IPS-18c (cell line): ENCODE measurements around the gene ZC3H18.

Source experiments
- H3K4me3 ChIP-seq: 2 replicates; pipeline ENCODE4 v1.7.0; 2013; ENCODE audit warnings: low read depth, mild to moderate bottlenecking, low read length, moderate library complexity; ENCODE audit not compliant: insufficient read depth
- H3K9me3 ChIP-seq: one replicate; pipeline ENCODE4 v1.6.1; 2013; ENCODE audit warnings: mild to moderate bottlenecking, low read length, moderate library complexity; ENCODE audit not compliant: control insufficient read depth, insufficient read depth

Gene ZC3H18

DNA sequence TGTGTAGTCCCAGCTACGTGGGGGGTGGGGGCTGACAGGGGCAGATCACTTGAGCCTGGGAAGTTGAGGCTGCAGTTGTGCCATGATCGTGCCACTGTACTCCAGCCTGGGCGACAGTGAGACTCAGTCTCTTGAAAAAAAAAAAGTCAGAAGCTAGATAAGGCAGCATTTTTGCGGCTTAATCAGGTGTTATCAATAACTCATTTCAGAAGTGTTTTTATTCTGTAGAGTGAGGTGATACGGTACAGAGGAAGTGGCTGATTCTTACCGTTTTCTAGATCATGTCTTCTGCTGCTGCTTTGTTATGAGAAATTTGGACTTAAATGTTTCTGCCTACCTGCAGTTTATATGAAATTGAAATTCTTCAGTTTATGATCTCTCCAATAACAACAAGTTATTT is 18.6 kb downstream of the ZC3H18 start:
- Histone ChIP-seq H3K9me3 (no peaks in the 10 kb centered on the region), H3K4me3 (no peak overlapping the region)

DNA sequence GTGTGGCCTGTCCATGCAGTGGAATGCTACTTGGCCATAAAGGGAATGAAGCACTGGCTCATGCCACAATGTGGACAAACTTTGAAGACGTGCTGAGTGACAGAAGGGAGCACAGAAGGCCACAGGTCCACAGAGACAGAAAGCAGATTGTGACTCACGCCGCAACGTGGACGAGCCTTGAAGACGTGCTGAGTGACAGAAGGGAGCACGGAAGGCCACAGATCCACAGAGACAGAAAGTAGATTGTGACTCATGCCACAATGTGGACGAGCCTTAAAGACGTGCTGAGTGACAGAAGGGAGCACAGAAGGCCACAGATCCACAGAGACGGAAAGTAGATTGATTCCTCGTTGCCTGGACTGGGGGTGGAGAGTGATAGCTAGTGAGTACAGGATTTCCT is 19.2 kb downstream of the ZC3H18 start:
- no peak overlapping the region for H3K4me3 ChIP-seq

DNA sequence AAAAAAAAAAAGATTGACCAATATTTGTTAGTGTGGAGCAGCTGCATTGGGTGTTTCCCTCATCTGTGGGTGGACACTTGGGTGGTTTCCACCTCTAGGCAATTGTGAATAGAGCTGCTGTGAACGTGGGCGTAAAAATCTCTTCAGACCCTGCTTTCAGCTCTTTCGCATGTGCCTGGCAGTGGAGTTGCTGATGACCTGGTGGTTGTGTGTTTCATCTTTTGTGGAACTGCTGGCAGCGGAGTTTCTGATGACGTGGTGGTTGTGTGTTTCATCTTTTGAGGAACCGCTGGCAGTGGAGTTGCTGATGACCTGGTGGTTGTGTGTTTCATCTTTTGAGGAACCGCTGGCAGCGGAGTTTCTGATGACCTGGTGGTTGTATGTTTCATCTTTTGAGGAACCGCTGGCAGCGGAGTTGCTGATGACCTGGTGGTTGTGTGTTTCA is 21.4 kb downstream of the ZC3H18 start:
- Histone ChIP-seq H3K4me3 (no peak overlapping the region), H3K9me3 (no peaks in the 10 kb centered on the region)

More for the DNA sequence above, 19.2 kb downstream of the ZC3H18 start:
- H3K9me3 ChIP-seq: no peaks in the 10 kb centered on the region

DNA sequence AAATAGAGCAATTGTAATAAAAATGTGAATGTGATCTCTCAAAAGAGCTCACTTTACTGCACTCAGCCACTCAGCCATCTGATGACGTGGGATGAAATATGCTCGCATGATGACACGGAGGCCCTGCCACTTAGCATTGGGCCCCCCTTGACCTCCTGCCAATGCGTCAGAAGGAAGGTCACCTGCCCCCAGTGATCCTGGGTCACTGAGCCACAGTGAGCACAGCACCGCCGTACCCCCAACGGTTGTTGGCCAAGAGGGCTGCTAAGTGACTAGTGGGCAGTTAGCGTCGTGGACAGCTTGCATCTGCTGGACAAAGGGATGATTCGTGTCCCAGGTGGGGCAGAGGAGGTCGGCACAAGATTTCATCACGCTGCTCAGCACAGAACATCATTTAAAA is 22.9 kb downstream of the ZC3H18 start:
- Histone ChIP-seq H3K9me3 (no peaks in the 10 kb centered on the region), H3K4me3 (no peak overlapping the region)

DNA sequence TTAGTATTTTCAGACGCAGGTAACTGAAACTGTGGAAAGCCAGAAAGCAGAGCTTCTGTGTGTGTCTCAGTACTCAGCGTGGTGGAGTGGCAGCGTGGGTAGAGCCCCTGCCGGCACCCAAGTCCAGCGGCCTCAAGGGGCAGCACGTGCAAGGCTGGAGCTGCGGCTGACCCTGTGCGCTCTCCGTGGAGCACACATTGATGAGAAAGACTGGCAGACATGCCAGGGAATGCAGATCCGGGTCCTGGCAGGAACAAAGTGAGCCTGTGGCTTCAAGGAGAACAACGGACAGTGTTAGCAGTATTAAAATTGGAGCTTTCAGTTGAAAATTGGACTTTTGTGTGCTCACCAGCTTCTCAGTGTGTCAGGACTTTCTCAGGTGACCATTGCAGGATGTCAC is 23.3 kb downstream of the ZC3H18 start:
- Histone ChIP-seq H3K4me3 (no peak overlapping the region), H3K9me3 (no peaks in the 10 kb centered on the region)

DNA sequence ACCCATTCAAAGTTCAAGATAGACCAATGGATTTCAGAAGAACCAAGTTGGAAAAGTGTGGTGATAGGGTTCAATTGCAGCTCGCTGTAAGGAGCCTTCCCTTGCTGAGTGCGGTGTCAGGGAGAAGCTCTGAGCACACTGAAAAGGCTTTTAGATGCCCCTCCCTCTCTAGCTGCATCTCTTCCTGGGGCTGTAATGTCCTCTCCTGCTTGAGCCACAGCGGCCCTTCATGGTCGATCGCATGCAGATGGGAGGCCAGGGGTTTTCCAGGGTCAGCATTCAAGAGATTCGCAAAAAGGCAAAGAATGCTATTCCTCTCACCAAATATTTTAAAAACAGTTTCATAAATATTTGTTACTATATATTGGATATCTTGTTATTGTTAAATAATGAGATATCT is 23.7 kb downstream of the ZC3H18 start:
- no peaks in the 10 kb centered on the region for H3K9me3 ChIP-seq
- H3K4me3 ChIP-seq: no peak overlapping the region

DNA sequence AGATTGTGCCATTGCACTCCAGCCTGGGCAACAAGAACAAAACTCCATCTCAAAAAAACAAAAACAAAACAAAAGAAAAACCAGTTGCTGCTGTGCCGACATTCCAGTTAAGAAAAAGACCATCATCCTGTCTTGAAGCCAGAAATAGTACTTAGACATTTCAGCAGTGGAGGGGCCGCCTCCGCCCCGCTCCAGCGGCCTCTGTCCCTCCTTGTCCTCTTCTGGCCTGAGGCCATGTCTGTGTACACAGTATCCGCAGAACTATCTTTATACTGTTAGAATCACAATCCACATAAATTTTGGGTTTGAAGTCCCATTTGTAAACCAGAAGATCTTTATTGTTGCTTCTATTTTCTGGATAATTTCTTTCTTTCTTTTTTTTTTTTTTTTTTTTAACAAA is 24.9 kb downstream of the ZC3H18 start:
- H3K4me3 ChIP-seq: no peak overlapping the region
- H3K9me3 ChIP-seq: no peaks in the 10 kb centered on the region

DNA sequence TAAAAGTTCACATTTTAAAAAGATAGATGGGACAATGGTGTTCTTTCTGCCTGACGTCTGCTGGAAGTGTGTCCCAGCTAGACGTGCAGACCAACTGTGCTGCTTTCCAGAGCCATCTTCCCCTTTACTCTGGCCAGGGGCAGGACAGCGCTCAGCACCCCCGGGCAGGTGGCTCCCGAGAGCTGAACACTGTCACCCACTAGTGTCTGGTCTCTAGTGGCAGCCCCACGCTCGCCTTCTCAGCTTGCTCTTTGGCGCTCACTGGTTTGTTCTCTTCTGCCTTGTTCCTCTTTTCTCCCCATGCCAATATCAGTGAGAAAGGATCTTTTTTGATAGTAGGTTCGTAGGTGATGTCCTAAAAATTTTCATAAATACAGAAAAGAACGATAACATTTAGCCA is 25.7 kb downstream of the ZC3H18 start:
- Histone ChIP-seq H3K9me3 (no peaks in the 10 kb centered on the region), H3K4me3 (no peak overlapping the region)

DNA sequence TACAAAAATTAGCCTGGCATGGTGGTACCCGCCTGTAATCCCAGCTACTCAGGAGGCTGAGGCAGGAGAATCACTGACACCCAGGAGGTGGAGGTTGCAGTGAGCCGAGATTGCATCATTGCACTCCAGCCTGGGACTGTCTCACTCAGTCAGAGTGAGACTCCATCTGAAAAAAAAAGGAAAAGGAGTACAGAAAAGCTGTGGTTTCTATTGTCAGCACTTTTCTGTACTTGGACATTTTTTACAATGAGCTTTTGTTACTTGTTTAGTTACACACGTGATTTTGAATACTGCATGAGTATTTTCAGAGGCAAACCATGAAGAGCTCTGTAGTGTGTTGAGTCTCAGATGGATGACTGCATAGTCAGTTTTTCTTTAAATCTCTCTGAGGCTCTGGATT is 26.3 kb downstream of the ZC3H18 start:
- no peak overlapping the region for H3K4me3 ChIP-seq
- H3K9me3 ChIP-seq: no peaks in the 10 kb centered on the region

DNA sequence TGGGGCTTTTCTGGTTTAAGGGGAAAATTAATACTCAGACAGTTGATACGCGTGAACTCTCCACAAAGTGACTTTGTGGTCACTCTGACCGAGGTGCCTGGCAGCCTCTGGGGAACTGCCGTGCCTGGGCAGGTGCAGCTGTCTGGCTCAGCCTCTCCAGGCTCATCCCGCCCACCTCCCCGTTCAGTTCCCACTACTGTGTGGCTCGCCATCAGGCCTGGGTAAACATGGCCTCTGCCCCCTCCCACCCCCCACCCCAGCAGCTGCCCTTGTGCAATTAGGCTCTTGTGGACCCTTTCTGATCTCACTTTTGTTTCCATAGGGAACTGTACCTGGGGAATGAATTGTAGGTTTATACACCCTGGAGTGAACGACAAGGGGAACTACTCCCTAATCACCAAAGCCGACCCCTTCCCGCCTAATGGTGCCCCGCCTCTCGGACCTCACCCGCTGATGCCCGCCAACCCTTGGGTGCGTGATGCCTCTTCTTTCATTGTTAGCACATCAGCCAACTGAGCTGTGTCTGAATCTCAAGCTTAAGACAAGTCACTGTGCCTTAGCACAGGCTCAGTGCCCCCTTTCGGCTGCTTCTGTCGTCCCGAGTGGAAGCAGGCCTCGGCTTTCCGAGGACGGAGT is 27.8 kb downstream of the ZC3H18 start:
- Histone ChIP-seq H3K4me3 (no peak overlapping the region), H3K9me3 (no peaks in the 10 kb centered on the region)

DNA sequence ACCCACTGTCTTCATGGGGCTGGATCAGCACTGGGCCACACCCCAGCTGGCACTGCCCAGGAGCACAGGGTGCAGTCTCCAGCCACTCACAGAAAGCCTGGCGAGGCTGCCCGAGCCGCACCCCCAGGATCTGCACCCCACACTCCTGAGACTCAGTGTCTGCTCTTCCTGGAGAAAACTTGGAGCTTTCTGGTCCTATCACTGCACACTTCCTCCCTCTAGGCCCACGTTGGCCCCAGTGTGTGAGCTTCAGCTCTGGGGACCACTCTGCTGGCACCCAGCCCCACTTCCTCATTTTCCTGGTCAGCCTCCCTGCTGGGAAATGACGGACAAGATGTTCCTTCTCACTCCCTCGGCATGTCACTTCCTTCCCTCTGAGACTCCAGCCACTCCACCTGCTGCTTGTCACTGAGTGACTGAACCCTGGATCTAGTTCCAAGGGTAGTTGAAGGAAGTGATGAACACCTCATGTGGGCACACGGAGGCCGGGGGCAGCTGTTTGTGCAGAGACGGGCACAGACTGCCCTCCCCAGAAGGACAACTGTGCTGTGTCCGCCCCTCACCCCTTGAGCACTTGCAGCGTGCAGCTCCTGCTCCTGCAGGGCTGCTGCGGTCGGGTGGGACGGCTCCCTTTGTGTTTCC is 29.0 kb downstream of the ZC3H18 start:
- Histone ChIP-seq H3K4me3 (no peak overlapping the region), H3K9me3 (no peaks in the 10 kb centered on the region)

DNA sequence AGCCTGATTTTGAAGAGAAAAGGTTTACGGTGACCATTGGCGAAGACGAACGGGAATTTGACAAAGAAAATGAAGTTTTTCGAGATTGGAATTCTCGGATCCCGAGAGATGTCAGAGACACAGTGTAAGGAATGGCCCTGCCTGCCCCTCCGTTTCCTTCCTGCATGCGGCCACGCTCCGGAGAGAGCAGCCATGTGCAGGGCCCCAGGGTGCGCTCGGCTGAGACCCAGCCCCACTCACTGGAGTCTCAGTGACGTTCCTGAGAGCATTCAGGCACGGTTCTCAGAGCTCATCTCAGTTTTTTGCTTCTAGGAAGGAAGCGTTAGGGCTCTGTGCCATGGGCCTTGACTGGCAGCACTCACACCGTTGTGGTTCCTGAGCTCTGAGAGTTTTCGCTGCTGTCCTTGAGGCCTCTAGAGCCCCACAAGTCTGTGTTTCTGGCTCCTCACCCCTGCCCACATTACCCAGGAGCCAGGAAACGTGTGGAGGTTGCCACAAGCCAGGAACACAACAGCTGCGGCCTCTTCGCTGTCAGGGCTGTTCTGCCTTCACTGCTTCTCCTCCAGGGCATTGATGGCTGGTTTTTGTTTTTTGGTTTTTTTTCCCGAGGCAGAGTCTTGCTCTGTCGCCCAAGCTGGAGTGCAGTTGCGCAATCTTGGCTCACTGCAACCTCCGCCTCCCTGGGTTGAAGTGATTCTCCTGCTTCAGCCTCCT is 29.8 kb downstream of the ZC3H18 start:
- Histone ChIP-seq H3K9me3 (no peaks in the 10 kb centered on the region), H3K4me3 (no peak overlapping the region)

DNA sequence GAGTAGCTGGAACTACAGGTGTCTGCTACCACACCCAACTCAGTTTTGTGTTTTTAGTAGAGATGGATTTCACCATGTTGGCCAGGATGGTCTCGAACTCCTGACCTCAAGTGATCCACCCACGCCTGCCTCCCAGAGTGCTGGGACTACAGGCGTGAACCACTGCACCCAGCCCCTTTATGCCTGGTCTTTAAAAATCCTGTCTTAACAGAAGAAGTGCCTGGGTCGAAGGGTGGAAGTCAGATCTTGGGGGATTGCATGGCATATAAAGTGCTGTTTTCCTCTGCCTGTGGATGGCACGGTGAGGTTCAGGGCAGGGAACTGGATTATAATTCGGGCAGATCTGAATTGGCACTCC is 30.3 kb downstream of the ZC3H18 start:
- Histone ChIP-seq H3K4me3 (no peak overlapping the region), H3K9me3 (no peaks in the 10 kb centered on the region)

DNA sequence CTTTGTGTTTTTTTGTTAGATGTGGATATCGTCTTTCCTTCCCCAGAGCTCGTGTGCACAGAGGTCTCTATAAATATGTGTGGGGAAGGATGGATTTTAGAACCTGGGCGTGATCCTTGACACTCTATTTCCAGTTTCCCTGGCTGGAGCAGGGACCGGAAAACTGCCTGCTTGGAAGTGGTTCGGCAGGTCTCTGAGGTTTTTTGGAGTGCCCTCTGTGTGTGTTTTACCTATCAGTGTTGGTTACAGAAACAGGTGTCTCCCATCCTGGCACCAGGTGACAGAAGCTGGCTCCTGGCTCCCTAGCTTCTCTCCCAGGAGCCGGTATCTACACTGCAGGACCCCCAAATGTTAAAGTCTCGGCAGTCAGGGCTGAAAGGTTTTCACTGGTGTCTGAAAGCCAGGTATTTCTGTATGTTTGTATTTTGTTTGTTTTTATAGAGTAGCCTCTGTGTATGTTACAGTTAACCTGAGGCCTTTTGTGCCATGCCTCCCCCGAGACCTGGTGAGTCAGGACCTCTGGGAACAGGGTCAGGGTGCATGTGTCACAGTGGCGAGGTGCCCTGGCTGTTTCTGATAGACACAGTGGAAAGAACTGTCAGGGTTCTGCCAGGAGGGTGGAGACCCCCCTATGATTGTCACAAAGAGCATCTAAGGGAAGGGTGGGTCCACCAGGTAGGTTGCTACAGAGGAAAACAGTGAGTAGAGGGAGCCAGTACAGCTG is 31.3 kb downstream of the ZC3H18 start:
- no peaks in the 10 kb centered on the region for H3K9me3 ChIP-seq
- no peak overlapping the region; the same call in 1 of the 2 replicates for H3K4me3 ChIP-seq

DNA sequence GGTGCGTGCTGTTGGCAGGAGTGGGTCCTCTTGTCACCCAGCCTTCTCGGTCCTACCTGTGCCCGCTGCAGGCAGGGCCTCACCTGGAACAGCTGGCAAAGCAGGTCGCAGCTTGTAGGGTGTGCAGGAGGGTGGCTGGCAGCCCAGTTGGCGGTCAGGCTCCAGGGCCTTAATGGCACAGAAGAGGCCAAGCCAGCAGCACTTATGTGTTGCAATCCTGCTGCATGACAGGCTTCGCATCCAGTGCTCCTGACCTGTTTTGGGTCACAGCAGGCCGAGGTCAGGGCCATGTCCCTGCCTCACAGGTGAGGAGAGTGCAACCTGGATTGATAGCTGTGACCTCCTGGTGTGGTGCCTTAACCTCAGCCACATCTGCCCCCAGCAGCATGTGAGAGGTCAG is 31.9 kb downstream of the ZC3H18 start:
- no peak overlapping the region; the same call in 1 of the 2 replicates for H3K4me3 ChIP-seq
- H3K9me3 ChIP-seq: no peaks in the 10 kb centered on the region

DNA sequence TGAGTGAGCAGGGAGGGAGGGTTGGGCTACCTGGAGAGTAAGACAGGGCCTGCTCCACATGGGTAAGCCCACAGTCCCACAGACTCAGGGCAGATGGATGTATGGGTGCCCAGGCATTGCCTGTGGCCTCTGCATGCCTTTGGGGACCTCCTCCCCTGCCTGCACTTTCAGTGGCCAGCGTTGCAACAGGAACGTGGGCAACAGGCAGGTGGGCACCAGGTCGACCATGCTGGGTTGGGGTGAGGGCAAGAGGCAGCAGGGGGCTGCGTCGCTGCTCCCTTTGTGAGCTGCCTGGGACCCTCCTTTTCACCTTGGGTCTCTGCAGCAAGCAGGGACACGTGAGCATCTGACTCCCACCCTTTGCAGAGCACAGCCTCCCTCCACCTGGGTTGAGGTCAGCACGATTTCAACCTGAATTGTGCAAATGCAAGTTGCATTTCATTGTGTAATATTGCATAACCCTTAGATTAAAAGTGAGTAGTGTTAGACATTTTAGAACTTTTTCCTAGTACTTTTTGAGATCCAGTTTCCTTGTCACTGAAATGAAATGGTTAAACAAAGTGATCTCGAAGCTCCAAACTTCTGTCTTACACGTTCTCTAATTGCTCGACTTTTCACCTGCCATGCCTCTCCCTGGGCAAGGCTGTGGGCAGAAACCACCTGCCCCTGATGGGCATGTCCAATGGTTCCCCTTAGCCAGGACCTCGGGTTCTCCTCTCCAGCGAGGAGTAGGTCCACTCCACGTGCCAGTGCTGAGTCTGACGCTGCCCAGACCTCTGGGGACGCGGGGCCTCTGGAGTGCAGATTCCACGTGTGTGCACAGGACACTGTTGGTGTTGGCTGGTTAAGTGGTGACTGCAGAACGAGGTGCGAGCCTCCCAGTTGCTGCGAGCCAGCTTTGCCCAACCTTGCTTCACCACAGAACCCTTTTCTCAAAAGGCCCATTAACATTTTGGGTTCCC is 35.3 kb downstream of the ZC3H18 start:
- Histone ChIP-seq H3K4me3 (no peak overlapping the region), H3K9me3 (no peaks in the 10 kb centered on the region)
